ENCODE results near the gene SPAG16. TPM values are rescaled to one million over a fixed set of nuclear protein-coding genes. Genes with fewer than 3 reads are reported as not detected.

Gene SPAG16
- total RNA-seq, 2 experiments from 2014 or later, result 11.1 to 12.5 TPM

- Mint-ChIP-seq H3K4me3 (no peak overlapping the region), H3K36me3 (ENCODE audit: low read depth) (no peaks in the 10 kb centered on the region), H3K27ac (no peak overlapping the region), H3K9me3 (ENCODE audit: insufficient read depth) (no peaks in the 10 kb centered on the region), H3K4me1 (ENCODE audit: low read depth) (peaks cover 11% of the 10 kb centered on the region), H3K27me3 (ENCODE audit: low read depth) (no peaks in the 10 kb centered on the region)
- CTCF ChIA-PET, result interaction anchor here (1.4 kb wide), 1 partner anchor 32 kb away, joined by 3 read pairs; no protein-coding TSS in a partner anchor
- ATAC-seq (no peak), DNase-seq (no peak)
- POLR2A ChIA-PET, result no interaction called here
Measured at GRCh38 chr2:213247566-213247965, 36.7 kb upstream of the SPAG16 start.

GRCh38 chr2:213248637-213249036, 35.6 kb upstream of the SPAG16 start:
- Mint-ChIP-seq H3K9me3 (ENCODE audit: insufficient read depth) (no peaks in the 10 kb centered on the region), H3K4me1 (ENCODE audit: low read depth) (peaks cover 5% of the 10 kb centered on the region), H3K27ac (no peak overlapping the region), H3K4me3 (no peak overlapping the region), H3K27me3 (ENCODE audit: low read depth) (no peaks in the 10 kb centered on the region), H3K36me3 (ENCODE audit: low read depth) (no peaks in the 10 kb centered on the region)
- ATAC-seq, result no peak
- ChIA-PET CTCF (interaction anchor here (1.4 kb wide), 1 partner anchor 31 kb away, joined by 3 read pairs; no protein-coding TSS in a partner anchor), POLR2A (no interaction called here)
- no peak for DNase-seq

GRCh38 chr2:213249502-213249901, 34.8 kb upstream of the SPAG16 start:
- CTCF ChIA-PET, result interaction anchor here (0.8 to 1.4 kb wide), 3 partner anchors 8 to 686 kb away, joined by 3 to 4 read pairs (median 3); partner anchors contain the start of gene SPAG16
- Mint-ChIP-seq H3K4me1 (ENCODE audit: low read depth) (peaks cover 4% of the 10 kb centered on the region), H3K27me3 (ENCODE audit: low read depth) (no peaks in the 10 kb centered on the region), H3K27ac (no peak overlapping the region), H3K36me3 (ENCODE audit: low read depth) (no peaks in the 10 kb centered on the region), H3K4me3 (no peak overlapping the region), H3K9me3 (ENCODE audit: insufficient read depth) (no peaks in the 10 kb centered on the region)
- no peak for ATAC-seq
- DNase-seq, result no peak
- POLR2A ChIA-PET, result no interaction called here

- H3K27me3 Mint-ChIP-seq (ENCODE audit: low read depth), result no peaks in the 10 kb centered on the region
- H3K4me1 Mint-ChIP-seq (ENCODE audit: low read depth), result peaks cover 4% of the 10 kb centered on the region
- H3K4me3 Mint-ChIP-seq, result no peak overlapping the region
- no peak overlapping the region for H3K27ac Mint-ChIP-seq
- DNase-seq, result no peak
- ATAC-seq, result peak; percentile 70
- no peaks in the 10 kb centered on the region for H3K9me3 Mint-ChIP-seq (ENCODE audit: insufficient read depth)
- ChIA-PET POLR2A (no interaction called here), CTCF (interaction anchor here (0.7 to 2.3 kb wide), 3 partner anchors 29 to 683 kb away, joined by 3 to 8 read pairs (median 3); partner anchors contain the start of gene SPAG16)
- no peaks in the 10 kb centered on the region for H3K36me3 Mint-ChIP-seq (ENCODE audit: low read depth)
Measured at GRCh38 chr2:213251618-213252017, 32.6 kb upstream of the SPAG16 start.

- ATAC-seq, result no peak
- no peaks in the 10 kb centered on the region for H3K36me3 Mint-ChIP-seq (ENCODE audit: low read depth)
- no peaks in the 10 kb centered on the region for H3K9me3 Mint-ChIP-seq (ENCODE audit: insufficient read depth)
- no peaks in the 10 kb centered on the region for H3K27me3 Mint-ChIP-seq (ENCODE audit: low read depth)
- H3K27ac Mint-ChIP-seq, result no peak overlapping the region
- H3K4me1 Mint-ChIP-seq (ENCODE audit: low read depth), result peaks cover 4% of the 10 kb centered on the region
- POLR2A ChIA-PET, result no interaction called here
- H3K4me3 Mint-ChIP-seq, result no peak overlapping the region
- DNase-seq, result no peak
- CTCF ChIA-PET, result interaction anchor here (0.7 to 2.3 kb wide), 3 partner anchors 29 to 683 kb away, joined by 3 to 8 read pairs (median 3); partner anchors contain the start of gene SPAG16
Measured at GRCh38 chr2:213252206-213252605, 32.1 kb upstream of the SPAG16 start.

GRCh38 chr2:213253162-213253561, 31.1 kb upstream of the SPAG16 start:
- no peaks in the 10 kb centered on the region for H3K27me3 Mint-ChIP-seq (ENCODE audit: low read depth)
- no peak overlapping the region for H3K4me3 Mint-ChIP-seq
- no peak overlapping the region for H3K27ac Mint-ChIP-seq
- DNase-seq (no peak), ATAC-seq (no peak)
- ChIA-PET POLR2A (no interaction called here), CTCF (no interaction called here)
- H3K9me3 Mint-ChIP-seq (ENCODE audit: insufficient read depth), result no peaks in the 10 kb centered on the region
- H3K36me3 Mint-ChIP-seq (ENCODE audit: low read depth), result no peaks in the 10 kb centered on the region
- peaks cover 2% of the 10 kb centered on the region for H3K4me1 Mint-ChIP-seq (ENCODE audit: low read depth)

- Mint-ChIP-seq H3K27ac (no peak overlapping the region), H3K9me3 (ENCODE audit: insufficient read depth) (no peaks in the 10 kb centered on the region), H3K36me3 (ENCODE audit: low read depth) (no peaks in the 10 kb centered on the region), H3K27me3 (ENCODE audit: low read depth) (no peaks in the 10 kb centered on the region), H3K4me3 (no peak overlapping the region), H3K4me1 (ENCODE audit: low read depth) (no peaks in the 10 kb centered on the region)
- no peak for DNase-seq
- POLR2A ChIA-PET, result interaction anchor here (0.6 kb wide), 1 partner anchor 367 kb away, joined by 4 read pairs; no protein-coding TSS in a partner anchor
- CTCF ChIA-PET, result no interaction called here
- ATAC-seq, result no peak
Measured at GRCh38 chr2:213259266-213259665, 25.0 kb upstream of the SPAG16 start.

GRCh38 chr2:213261237-213261636, 23.0 kb upstream of the SPAG16 start:
- Mint-ChIP-seq H3K4me1 (ENCODE audit: low read depth) (no peaks in the 10 kb centered on the region), H3K9me3 (ENCODE audit: insufficient read depth) (no peaks in the 10 kb centered on the region)

GRCh38 chr2:213261715-213262114, 22.5 kb upstream of the SPAG16 start:
- Mint-ChIP-seq H3K4me1 (ENCODE audit: low read depth) (no peaks in the 10 kb centered on the region), H3K9me3 (ENCODE audit: insufficient read depth) (no peaks in the 10 kb centered on the region)

More at GRCh38 chr2:213261237-213261636, 23.0 kb upstream of the SPAG16 start:
- ChIA-PET POLR2A (no interaction called here), CTCF (no interaction called here)
- DNase-seq, result no peak
- Mint-ChIP-seq H3K4me3 (no peak overlapping the region), H3K27me3 (ENCODE audit: low read depth) (peaks cover 2% of the 10 kb centered on the region), H3K27ac (no peak overlapping the region), H3K36me3 (ENCODE audit: low read depth) (no peaks in the 10 kb centered on the region)
- ATAC-seq, result no peak

GRCh38 chr2:213265679-213266078, 18.6 kb upstream of the SPAG16 start:
- ChIA-PET POLR2A (no interaction called here), CTCF (interaction anchor here (0.6 kb wide), 1 partner anchor 116 kb away, joined by 3 read pairs; no protein-coding TSS in a partner anchor)
- H3K27me3 Mint-ChIP-seq (ENCODE audit: low read depth), result peaks cover 4% of the 10 kb centered on the region
- no peak overlapping the region for H3K4me3 Mint-ChIP-seq
- no peaks in the 10 kb centered on the region for H3K36me3 Mint-ChIP-seq (ENCODE audit: low read depth)
- H3K4me1 Mint-ChIP-seq (ENCODE audit: low read depth), result no peaks in the 10 kb centered on the region
- H3K9me3 Mint-ChIP-seq (ENCODE audit: insufficient read depth), result no peaks in the 10 kb centered on the region
- no peak for ATAC-seq
- H3K27ac Mint-ChIP-seq, result no peak overlapping the region
- no peak for DNase-seq

More at GRCh38 chr2:213261715-213262114, 22.5 kb upstream of the SPAG16 start:
- POLR2A ChIA-PET, result no interaction called here
- no peak for ATAC-seq
- peaks cover 4% of the 10 kb centered on the region for H3K27me3 Mint-ChIP-seq (ENCODE audit: low read depth)
- H3K36me3 Mint-ChIP-seq (ENCODE audit: low read depth), result no peaks in the 10 kb centered on the region
- H3K27ac Mint-ChIP-seq, result no peak overlapping the region
- DNase-seq, result no peak
- no peak overlapping the region for H3K4me3 Mint-ChIP-seq
- CTCF ChIA-PET, result no interaction called here

- no peak for DNase-seq
- ChIA-PET CTCF (interaction anchor here (0.6 kb wide), 1 partner anchor 117 kb away, joined by 3 read pairs; no protein-coding TSS in a partner anchor), POLR2A (no interaction called here)
- Mint-ChIP-seq H3K36me3 (ENCODE audit: low read depth) (no peaks in the 10 kb centered on the region), H3K4me1 (ENCODE audit: low read depth) (no peaks in the 10 kb centered on the region), H3K9me3 (ENCODE audit: insufficient read depth) (no peaks in the 10 kb centered on the region), H3K27ac (no peak overlapping the region), H3K4me3 (no peak overlapping the region), H3K27me3 (ENCODE audit: low read depth) (peaks cover 4% of the 10 kb centered on the region)
- no peak for ATAC-seq
Measured at GRCh38 chr2:213266421-213266820, 17.8 kb upstream of the SPAG16 start.

- POLR2A ChIA-PET, result no interaction called here
- H3K27me3 Mint-ChIP-seq (ENCODE audit: low read depth), result peaks cover 6% of the 10 kb centered on the region
Measured at GRCh38 chr2:213271947-213272346, 12.3 kb upstream of the SPAG16 start.

GRCh38 chr2:213274143-213274542, 10.1 kb upstream of the SPAG16 start:
- H3K4me1 Mint-ChIP-seq (ENCODE audit: low read depth), result no peaks in the 10 kb centered on the region
- ChIA-PET POLR2A (no interaction called here), CTCF (no interaction called here)
- H3K27me3 Mint-ChIP-seq (ENCODE audit: low read depth), result peaks cover 6% of the 10 kb centered on the region
- H3K36me3 Mint-ChIP-seq (ENCODE audit: low read depth), result no peaks in the 10 kb centered on the region
- H3K27ac Mint-ChIP-seq, result no peak overlapping the region
- ATAC-seq, result no peak
- no peak for DNase-seq
- no peak overlapping the region for H3K4me3 Mint-ChIP-seq
- H3K9me3 Mint-ChIP-seq (ENCODE audit: insufficient read depth), result peaks cover 3% of the 10 kb centered on the region

More at GRCh38 chr2:213271947-213272346, 12.3 kb upstream of the SPAG16 start:
- Mint-ChIP-seq H3K27ac (no peak overlapping the region), H3K36me3 (ENCODE audit: low read depth) (no peaks in the 10 kb centered on the region), H3K4me3 (no peak overlapping the region), H3K9me3 (ENCODE audit: insufficient read depth) (peaks cover under 1% of the 10 kb centered on the region), H3K4me1 (ENCODE audit: low read depth) (no peaks in the 10 kb centered on the region)
- CTCF ChIA-PET, result no interaction called here
- no peak for ATAC-seq
- DNase-seq, result no peak
